NCI-H526 (cell line): ENCODE results near the gene SPTBN1.

Experiments
- DNase-seq, 2 experiments: peaks; one replicate each; lab custom pipeline; 2025; lab: John Stamatoyannopoulos, UW

SPTBN1 gene

DNA sequence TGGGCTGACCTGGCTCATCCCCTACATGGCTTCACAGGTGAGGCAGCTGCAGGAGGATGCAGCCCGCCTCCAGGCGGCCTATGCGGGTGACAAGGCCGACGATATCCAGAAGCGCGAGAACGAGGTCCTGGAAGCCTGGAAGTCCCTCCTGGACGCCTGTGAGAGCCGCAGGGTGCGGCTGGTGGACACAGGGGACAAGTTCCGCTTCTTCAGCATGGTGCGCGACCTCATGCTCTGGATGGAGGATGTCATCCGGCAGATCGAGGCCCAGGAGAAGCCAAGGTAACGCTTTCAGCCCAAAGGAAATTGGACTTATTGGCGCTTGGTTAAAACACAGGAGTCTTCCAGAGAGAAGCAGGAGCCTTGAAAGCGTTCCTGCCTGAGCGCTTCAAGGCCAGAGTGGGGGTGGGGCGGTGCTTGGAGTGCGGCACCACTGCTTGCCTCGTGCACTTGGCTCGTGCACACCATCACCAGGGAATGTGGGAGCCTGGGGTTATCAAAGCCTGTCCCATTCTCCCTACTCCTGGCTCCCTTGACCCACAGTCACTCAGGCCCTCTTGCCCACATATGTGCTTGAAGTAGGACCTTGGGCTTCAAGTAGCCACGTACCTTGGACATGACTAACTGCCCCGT lies 197.6 kb downstream of the SPTBN1 start:
- DNase-seq = no peak

DNA sequence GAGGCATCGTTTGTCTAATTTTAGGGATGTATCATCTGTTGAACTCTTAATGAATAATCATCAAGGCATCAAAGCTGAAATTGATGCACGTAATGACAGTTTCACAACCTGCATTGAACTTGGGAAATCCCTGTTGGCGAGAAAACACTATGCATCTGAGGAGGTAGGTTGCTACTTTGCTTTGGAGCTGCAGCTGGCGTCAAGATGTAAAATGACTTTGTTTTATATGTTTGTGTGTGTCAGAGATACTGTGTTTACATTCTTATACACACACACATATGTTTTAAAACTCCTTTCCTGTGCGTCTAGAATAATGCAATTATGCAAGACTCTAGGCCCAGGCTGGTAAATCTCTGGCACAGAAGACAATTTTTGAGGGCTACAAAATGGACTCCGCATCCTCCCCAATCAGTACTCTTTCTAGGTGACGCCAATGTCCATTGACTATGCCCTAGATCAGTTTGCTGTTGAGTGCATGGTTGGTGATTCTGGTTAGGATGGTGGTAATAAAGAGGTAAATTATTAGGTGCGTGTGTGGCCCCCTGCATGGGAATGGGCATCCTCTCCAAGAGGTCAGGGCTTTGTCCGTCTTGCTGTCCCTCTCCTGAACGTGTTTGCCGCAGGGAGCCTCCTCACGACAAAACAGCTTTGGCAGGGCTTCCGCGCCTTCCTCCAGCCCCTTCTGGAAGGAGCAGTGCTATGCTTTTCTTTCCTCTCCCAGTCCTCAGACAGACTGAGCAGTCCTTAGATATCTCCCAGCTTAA lies 199.1 kb downstream of the SPTBN1 start:
- no peak for DNase-seq

DNA sequence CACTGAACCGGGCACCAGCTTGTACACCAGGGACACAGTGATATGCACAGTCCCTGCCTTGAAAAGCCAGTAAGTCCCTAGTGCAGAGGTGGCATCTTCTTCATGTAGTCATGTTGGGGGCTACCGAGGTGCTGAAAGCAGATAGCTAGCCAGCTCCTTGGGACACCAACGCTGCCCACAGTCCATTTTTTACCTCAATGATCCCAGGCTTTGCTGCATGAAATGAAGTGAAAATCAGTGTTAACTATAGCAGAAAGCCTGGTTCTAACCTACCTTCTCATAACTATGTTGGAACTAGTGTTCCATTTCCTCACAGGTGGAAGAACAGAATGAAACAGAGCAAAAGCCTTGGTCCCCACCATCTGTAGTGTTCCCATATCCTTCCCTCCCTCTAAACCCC lies 200.7 kb downstream of the SPTBN1 start:
- no peak for DNase-seq

DNA sequence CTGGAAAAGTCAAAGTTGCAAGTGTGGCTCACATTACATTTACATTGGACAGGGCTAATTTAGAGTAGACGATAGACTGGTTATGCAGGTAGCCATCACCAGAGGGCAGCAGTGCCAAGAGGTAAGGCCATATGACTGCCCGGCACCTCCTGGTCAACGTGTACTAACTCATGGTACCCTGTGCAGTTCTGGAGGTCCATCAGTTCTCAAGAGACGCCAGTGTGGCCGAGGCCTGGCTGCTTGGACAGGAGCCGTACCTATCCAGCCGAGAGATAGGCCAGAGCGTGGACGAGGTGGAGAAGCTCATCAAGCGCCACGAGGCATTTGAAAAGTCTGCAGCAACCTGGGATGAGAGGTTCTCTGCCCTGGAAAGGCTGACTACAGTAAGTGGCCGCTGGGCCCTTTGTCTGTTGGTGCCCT lies 201.5 kb downstream of the SPTBN1 start:
- DNase-seq = peak in 1 of 2 experiments; percentile 59

DNA sequence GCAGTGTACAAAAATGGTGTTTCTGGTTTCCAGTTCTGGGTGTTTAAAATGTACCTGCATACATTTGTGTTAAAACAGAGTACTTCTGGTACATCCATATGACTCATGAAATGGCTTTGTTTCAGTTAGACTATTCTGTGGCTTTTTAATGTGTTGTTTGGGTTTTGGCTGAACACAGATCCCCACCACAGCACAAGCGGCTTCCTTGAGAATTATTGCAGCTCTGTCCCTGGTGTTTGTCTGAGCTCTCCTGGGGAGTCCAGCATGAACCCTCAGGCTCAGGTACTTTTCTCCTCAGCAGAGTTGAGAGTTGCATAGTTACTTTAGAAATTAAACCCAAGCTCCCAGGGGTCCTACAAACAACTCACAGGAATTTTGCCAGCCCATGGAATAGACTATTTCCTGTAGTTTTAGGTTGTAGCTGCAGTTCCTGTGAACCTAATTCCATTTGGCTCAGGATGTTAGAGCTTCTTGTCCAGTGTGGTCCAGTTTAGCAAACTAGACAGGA lies 202.5 kb downstream of the SPTBN1 start:
- DNase-seq = no peak

DNA sequence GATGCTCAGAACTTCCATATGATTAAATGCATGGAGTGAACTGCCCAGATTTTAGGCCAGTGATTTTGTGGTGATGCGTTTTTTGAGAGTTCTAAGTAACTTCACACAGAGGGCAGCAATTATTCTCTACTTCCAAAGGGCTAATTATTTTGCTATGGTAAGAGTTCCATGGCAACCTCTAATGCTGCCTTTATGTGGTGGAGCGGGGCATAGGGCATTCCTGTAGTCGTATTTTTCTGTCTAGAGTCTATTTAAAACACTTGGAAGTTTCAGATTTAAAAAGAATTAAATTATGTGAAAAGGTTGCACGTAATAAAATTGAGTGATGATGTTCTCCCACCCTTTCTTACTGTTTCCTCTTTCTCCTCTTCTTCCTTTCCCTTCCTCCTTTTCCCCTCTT lies 203.4 kb downstream of the SPTBN1 start:
- no peak for DNase-seq

DNA sequence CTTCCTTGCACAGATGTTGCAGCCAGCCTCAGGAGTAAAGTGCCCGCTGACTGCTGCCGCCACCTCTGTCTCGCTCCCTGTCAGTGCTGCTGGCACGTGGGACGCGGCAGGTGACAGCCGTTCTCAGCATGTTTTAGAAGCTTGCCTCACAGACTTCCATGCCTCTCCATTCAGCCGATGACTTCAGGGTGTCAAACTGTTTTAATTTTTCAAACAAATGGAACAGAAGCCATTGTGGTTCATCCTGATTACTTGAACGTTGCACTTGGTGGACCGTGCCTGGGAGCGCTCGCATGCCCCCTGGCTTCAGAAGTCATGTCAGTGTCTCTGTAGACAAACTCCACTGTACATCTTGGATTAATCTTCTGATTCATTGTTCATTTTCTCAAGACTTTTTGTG lies 204.6 kb downstream of the SPTBN1 start:
- no peak for DNase-seq

DNA sequence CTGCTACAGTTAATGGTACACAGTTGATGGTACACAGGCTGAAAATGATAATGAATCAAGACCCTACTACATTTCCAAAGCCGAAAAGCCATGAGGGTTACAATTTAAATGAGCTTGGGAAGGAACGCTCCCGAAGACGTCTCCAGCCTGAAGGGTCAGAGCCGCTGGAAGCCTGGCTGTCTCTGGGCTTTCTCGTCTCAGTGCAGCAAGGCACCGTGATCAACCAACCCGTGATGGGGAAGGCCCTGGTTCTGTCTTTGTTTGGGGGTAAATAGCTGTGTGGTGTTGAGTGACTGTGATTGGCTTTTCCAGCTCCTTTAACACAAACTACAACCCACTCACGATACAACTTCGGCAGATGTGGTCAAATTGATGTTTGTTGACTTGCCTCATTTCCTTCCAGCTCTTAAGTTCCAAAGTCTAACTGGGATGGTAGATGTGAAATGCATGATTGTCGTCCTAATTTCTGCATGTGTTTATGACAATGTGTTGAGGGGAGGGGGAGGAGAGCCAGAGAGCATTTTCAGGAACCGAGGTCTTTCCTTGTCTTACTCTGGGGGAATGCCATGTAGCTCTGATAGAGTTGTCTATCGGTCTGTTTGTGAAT lies 207.4 kb downstream of the SPTBN1 start:
- DNase-seq = no peak

DNA sequence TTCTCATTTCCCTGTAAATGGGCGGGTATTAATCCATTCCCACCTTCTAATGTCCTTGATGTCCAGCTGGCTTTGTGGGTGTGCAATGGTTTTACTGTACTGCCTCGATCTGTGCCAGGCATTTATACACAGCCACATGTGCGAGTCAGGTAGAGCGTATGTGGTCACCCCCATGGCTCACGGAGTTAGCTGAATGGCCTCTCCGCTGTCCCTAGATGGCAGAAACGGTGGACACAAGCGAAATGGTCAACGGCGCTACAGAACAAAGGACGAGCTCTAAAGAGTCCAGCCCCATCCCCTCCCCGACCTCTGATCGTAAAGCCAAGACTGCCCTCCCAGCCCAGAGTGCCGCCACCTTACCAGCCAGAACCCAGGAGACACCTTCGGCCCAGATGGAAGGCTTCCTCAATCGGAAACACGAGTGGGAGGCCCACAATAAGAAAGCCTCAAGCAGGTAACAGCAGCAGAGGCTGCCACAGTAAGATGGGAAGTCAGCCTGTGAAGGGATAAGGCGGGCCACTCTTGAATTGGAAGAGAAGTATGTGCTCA lies 208.2 kb downstream of the SPTBN1 start:
- no peak for DNase-seq

DNA sequence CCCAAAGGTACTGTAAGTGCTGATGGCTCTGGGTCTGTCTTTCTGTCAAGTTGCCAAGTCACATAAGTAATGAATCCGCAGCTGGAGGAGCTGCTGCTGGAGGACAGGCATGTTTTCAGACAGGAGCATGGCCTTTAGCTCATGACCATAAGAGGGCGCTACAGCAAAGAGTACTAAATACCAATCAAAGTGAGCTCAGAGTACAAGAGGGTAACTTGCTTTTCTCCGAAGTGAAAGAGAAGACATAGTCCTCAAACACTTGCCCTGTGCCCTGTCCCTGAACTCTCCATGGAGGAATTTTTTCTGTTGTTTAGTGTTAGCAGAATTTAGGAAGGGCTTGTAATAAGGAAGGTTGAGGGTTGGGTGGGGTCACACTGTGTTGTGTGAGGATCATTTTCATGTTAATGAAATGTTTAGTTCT lies 209.3 kb downstream of the SPTBN1 start:
- DNase-seq = peak; percentile 9 to 69

DNA sequence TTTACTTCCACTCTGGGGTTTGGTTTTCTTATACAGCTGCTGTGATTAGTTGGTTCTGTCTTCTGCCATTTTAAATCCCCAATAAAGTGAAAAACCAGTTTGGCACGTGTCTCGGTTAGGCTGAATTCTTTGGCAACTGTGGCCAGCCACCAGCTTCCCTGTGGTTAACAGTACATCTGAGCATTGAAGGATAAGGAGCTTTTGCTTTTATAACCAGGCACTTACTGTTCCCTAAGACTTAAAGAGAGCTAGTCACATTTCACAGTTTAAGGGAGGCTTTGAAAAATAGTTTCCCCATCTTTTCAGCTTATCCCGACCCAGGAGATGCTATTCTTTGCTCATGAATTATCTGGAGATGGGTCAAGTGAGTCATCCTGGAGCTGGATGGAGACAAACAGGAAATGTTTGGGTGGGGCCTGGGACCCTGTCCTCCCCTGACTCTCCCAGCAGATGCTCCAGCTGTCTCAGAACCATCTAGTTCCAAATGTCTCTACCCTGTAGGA lies 210.1 kb downstream of the SPTBN1 start:
- DNase-seq = no peak

DNA sequence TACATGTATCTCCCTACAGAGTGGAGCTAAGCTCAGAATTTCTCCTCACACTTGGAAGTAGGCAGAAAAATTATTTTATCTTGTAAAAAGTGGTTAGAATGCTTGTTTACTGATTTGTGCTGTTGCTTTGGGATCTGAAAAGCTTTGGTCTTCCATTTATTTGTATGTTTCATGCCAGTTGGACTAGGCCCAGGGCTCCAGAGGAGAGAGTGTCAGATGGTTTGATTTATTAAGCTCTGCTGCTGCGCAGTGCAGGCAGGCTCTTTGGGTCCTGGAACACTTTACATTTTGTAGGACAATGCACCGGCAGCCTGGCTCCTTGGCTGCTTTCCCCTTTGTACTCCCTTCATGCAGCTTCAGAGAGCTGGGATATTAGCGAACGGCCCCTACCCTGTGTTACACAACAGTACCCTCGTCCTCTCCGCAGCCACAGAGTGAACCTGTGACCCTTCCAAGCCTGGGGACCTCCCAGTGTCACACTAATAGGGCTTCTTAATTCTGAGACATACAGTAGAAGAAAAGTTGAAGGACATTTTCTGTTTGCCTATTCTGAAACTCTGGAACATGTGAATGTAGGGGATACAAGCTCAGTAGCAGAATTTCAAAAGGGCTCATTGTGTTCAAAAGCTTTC lies 210.6 kb downstream of the SPTBN1 start:
- DNase-seq = no peak

DNA sequence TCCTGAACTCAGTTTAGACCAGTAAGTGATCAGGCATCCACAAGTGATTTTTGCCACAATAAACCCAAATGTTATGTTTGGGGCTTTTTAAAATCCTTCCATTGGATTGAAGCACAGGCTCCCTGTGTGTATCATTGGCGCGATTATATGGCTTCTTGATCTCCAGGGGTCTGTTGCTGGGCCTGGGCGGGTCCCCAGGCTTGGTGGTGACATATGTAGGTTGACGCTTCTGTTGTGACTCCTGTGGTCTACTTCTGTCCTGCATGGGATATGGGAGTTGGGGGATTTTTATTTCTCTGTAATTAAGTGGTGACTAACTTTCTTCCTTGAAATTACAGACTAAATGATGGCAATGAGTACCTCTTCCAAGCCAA lies 211.1 kb downstream of the SPTBN1 start:
- DNase-seq = no peak

DNA sequence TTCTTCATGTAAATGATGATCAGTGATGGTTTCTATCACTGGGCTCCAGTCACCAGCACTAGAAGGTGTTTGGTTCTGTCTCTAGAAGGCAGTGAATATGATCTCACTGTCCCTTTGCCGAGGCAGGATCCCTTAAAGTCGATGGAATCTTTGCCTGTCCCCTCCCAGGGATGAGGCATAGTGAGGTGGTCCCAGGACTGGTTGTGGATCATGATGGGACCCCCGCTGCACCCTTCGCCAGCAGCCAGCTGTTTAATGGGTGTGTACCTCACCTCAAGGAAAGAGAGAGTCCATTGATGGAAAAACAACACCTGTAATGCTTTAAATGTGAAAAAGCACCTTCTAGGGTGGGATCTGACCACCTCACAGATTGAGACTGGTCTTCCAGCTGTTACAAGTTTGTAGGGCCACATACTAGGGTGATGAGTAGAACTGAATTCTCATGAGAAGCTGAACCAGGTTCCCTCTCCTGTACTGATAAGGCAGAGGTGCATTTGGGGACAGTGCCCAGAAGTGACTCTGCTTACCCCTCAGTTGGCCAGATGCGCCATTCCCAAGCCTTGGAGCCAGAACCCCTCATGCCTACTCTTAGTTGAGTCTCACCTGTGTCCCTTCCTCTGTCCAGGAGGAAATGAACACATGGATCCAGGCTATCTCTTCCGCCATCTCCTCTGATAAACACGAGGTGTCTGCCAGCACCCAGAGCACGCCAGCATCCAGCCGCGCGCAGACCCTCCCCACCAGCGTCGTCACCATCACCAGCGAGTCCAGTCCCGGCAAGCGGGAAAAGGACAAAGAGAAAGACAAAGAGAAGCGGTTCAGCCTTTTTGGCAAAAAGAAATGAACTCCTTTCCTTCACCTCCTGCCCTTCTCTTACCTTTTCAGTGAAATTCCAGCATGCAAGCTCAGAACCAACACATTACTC lies 211.9 kb downstream of the SPTBN1 start:
- DNase-seq = no peak

DNA sequence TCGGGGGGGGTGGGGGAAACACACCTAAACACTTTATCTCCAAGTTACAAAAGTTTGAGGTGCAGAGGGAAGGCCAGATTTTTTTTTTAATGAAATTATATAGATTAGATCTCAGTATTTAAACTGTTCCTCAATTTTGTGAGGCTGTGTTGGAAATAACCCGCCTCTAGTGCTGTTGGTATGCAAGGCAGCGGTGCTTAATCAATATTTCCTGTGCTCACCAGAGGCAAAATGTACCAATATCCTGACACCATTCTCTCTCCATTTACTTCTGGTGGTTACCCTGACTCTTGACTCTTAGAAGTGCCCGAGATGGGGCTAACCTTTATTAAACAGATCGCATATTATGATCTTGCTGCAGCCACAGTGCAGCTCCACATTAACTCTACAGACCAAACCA lies 212.6 kb downstream of the SPTBN1 start:
- no peak for DNase-seq

DNA sequence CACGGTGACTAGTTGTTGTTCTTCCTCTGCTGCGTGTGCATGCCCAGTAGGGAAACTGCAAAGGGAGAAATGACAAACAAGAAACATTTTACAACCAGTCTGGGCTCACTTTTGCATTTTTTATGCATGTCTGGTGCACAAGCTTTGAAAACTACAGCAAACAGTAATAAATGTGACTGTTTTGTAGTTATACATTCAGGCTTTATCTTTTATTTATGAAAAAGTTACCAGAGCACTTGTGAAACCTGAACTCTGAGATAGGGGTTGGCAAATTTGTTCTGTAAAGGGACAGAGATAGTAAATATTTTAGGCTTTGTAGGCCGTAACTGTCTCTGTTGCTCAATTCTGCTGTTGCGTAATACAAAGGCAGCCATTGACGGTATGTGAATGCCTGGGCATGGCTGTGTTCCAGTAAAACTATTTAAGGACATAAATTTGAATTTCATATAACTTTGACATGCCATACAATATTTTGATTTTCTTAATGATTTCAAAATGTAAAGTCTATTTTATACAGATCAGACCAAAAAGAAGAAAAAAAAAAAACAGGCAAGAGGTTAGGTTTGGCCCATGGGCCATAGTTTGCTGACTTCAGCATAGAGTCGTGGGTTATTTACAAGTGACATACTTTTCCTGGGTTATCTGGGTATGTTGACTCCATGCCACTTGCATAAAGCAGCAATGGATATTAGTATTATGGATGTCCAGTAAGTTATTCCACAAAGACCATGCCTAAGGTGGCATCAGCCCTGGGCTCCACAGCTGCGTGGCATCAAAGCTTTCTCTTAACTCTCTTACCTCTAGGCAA lies 213.8 kb downstream of the SPTBN1 start:
- no peak for DNase-seq

DNA sequence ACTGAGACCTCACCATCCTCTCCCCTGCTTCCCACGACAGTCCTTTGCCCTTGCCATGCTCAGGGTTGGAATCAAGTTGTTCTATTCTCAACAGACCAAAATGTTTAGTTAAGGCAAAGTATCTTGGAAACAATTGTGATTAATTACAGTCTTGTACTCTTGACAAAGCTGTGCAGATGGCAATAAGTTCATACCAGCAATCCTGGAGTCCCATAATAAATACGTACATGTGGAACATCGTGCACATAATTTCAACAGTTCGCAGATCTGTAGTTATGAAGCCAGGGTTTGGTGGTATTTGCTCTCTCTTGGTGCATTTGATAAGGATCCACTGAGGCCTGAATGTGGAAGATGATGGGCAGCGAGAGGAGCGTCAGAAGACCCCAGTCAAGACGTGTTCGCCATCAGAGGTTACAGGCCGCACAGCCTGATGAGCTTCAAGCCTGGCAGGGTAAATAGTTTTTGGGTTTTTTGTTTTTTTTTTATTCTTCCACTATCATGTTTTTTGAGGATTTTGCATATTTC lies 214.4 kb downstream of the SPTBN1 start:
- no peak for DNase-seq

DNA sequence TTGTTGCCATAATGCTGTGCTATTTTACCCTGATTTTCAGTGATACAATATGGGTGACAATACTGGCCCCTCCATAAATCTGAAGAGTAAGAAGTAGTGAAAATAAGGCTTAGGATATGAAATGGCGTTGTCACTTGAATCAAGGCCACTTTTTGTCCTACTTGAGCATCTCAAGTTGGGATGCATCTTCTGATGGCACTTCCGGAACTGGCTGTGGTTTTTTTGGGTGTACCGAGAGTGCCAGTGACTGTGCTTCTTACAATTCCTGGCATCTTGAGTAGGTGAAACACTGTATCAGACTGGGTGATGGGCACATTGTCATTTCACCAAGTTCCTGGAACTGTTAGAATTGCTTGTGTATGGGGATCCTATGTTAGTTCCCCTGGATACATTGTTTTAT lies 214.9 kb downstream of the SPTBN1 start:
- DNase-seq = no peak

DNA sequence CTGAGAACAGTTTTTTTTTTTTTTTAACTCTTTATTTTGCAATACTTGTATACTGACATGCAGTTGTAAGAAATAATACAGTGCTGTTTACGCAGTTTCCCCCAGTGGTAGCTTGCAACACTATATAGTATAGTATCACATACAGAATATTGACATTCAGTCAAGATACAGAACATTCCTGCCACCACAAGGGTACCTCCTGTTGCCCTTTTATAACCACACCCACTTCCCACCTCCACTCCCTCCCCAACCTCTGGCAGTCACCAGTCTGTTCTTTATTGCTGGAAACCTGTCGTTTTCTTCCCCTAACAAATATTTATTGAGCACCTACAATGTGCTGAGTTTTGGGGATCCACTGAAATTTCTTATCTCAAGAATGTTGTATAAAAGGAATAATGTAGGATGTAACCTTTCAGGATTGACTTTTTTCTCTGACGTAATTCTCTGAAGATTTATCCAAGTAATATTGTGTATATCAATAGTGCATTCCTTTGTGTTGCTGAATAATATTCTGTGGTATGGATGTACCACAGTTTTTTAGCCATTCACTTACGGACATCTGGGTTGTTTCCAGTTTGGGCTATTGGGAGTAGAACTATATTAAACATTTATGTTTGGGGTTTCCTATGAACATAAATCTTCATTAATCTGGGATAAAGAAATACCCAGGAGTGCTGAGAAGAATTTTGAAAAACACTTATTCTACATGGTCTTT lies 215.9 kb downstream of the SPTBN1 start:
- no peak for DNase-seq
